H9 (cell line): ENCODE measurements around the gene KCTD5. TPM values are rescaled to one million over a fixed set of nuclear protein-coding genes. Genes with fewer than 3 reads are reported as not detected.

Experiments used
- DNase-seq: peaks from one replicate; pipeline ENCODE4 v3.0.0-alpha.2; 2017
- H2AFZ ChIP-seq: one replicate; pipeline ENCODE4 v1.6.1; 2013; ENCODE audit warnings: mild to moderate bottlenecking, low read length, control low read depth, moderate library complexity
- H2AK5ac ChIP-seq: 2 replicates; pipeline ENCODE4 v1.6.1; 2013; ENCODE audit warnings: low read length, control low read depth, mixed read lengths; ENCODE audit not compliant: insufficient read length
- H2BK120ac ChIP-seq: one replicate; pipeline ENCODE4 v1.6.1; 2013; ENCODE audit warnings: low read depth, mild to moderate bottlenecking, low read length, control low read depth, inconsistent platforms; ENCODE audit not compliant: poor library complexity, severe bottlenecking
- H2BK12ac ChIP-seq: 2 replicates; pipeline ENCODE4 v1.6.1; 2013; ENCODE audit warnings: low read length, control low read depth, mixed read lengths, low read depth; ENCODE audit not compliant: insufficient read length
- H2BK15ac ChIP-seq: 2 replicates; pipeline ENCODE4 v1.6.1; 2013; ENCODE audit warnings: low read depth, low read length, control low read depth
- H2BK20ac ChIP-seq: one replicate; pipeline ENCODE4 v1.6.1; 2013; ENCODE audit warnings: low read depth, mild to moderate bottlenecking, low read length, control low read depth, inconsistent platforms; ENCODE audit not compliant: poor library complexity, severe bottlenecking
- H2BK5ac ChIP-seq: 2 replicates; pipeline ENCODE4 v1.6.1; 2013; ENCODE audit warnings: low read length, control low read depth, mixed read lengths; ENCODE audit not compliant: insufficient read length
- H3K14ac ChIP-seq: 2 replicates; pipeline ENCODE4 v1.6.1; 2013; ENCODE audit warnings: low read length, control low read depth; ENCODE audit not compliant: insufficient read depth
- H3K18ac ChIP-seq: 2 replicates; pipeline ENCODE4 v1.6.1; 2013; ENCODE audit warnings: low read depth, mild to moderate bottlenecking, mixed read lengths, low read length, control low read depth; ENCODE audit not compliant: insufficient read length
- H3K23ac ChIP-seq: 2 replicates; pipeline ENCODE4 v1.6.1; 2013; ENCODE audit warnings: low read length, control low read depth, mixed read lengths, low read depth; ENCODE audit not compliant: insufficient read length
- H3K23me2 ChIP-seq: 2 replicates; pipeline ENCODE4 v1.6.1; 2013; ENCODE audit warnings: low read depth, mild to moderate bottlenecking, mixed read lengths, low read length, control low read depth; ENCODE audit not compliant: insufficient read length, poor library complexity, severe bottlenecking
- H3K27ac ChIP-seq: 2 replicates; pipeline ENCODE4 v1.5.1; 2013; ENCODE audit warnings: low read length, control low read depth, mixed read lengths, low read depth; ENCODE audit not compliant: insufficient read length
- H3K27me3 ChIP-seq: 2 replicates; pipeline ENCODE4 v1.6.1; 2013; ENCODE audit warnings: low read length, control low read depth, inconsistent platforms; ENCODE audit not compliant: insufficient read depth
- H3K4ac ChIP-seq: 2 replicates; pipeline ENCODE4 v1.6.1; 2013; ENCODE audit warnings: low read depth, mild to moderate bottlenecking, control low read depth, inconsistent platforms, low read length, moderate library complexity
- H3K4me1 ChIP-seq: 2 replicates; pipeline ENCODE4 v1.6.1; 2013; ENCODE audit warnings: low read length, control low read depth, inconsistent platforms; ENCODE audit not compliant: insufficient read depth
- H3K4me2 ChIP-seq: 2 replicates; pipeline ENCODE4 v1.6.1; 2013; ENCODE audit warnings: low read length, control low read depth, mixed read lengths; ENCODE audit not compliant: insufficient read length, insufficient read depth
- H3K56ac ChIP-seq: 2 replicates; pipeline ENCODE4 v1.6.1; 2013; ENCODE audit warnings: low read depth, mild to moderate bottlenecking, mixed read lengths, low read length, control low read depth; ENCODE audit not compliant: insufficient read length
- H3K79me1 ChIP-seq: 2 replicates; pipeline ENCODE4 v1.6.1; 2013; ENCODE audit warnings: low read depth, mild to moderate bottlenecking, moderate library complexity, low read length, control low read depth, inconsistent platforms; ENCODE audit not compliant: insufficient read depth, poor library complexity, severe bottlenecking
- H3K79me2 ChIP-seq: 2 replicates; pipeline ENCODE4 v1.6.1; 2013; ENCODE audit warnings: low read length, control low read depth, inconsistent platforms; ENCODE audit not compliant: insufficient read depth
- H3K9ac ChIP-seq: 2 replicates; pipeline ENCODE4 v1.6.1; 2013; ENCODE audit warnings: low read length, control low read depth, mixed read lengths; ENCODE audit not compliant: insufficient read length; ENCODE audit errors: extremely low read depth
- H3K9me3 ChIP-seq: one replicate; pipeline ENCODE4 v1.6.1; 2013; ENCODE audit warnings: low read depth, low read length, inconsistent platforms; ENCODE audit not compliant: control insufficient read depth
- H3T11ph ChIP-seq: one replicate; pipeline ENCODE4 v1.6.1; 2013; ENCODE audit warnings: mild to moderate bottlenecking, low read length, control low read depth, inconsistent platforms
- H4K20me1 ChIP-seq: one replicate; pipeline ENCODE4 v1.6.1; 2013; ENCODE audit not compliant: control insufficient read depth, insufficient read length, insufficient read depth
- H4K5ac ChIP-seq: 2 replicates; pipeline ENCODE4 v1.6.1; 2013; ENCODE audit warnings: low read depth, mild to moderate bottlenecking, mixed read lengths, low read length, control low read depth; ENCODE audit not compliant: insufficient read length
- H4K8ac ChIP-seq: replicated peaks from 2 replicates; pipeline ENCODE4 v1.6.1; 2013; ENCODE audit warnings: low read length, control low read depth, mixed read lengths, low read depth; ENCODE audit not compliant: insufficient read length
- H4K91ac ChIP-seq: 2 replicates; pipeline ENCODE4 v1.6.1; 2013; ENCODE audit warnings: low read depth, mild to moderate bottlenecking, moderate library complexity, mixed read lengths, low read length, control low read depth; ENCODE audit not compliant: insufficient read length
- H3K27ac Mint-ChIP-seq, 3 experiments: 2 replicates in 2 of 3; 3 replicates in 1 of 3; pipeline ENCODE4 v1.8.0; 2020 to 2021; ENCODE audit warnings: mixed read lengths in 3 of 3, mild to moderate bottlenecking in 1 of 3, moderate library complexity in 1 of 3
- H3K27me3 Mint-ChIP-seq: 2 replicates; pipeline ENCODE4 v1.8.0; 2021; ENCODE audit warnings: low read depth, mild to moderate bottlenecking, moderate library complexity, mixed read lengths
- H3K36me3 Mint-ChIP-seq, 3 experiments: 2 replicates in 2 of 3; 3 replicates in 1 of 3; pipeline ENCODE4 v1.8.0; 2020 to 2021; ENCODE audit warnings: low read depth in 3 of 3, mixed read lengths in 3 of 3; ENCODE audit not compliant: insufficient read depth in 1 of 3
- H3K4me1 Mint-ChIP-seq, 2 experiments: 2 replicates each; pipeline ENCODE4 v1.8.0; 2020; ENCODE audit warnings: mixed read lengths in 2 of 2
- H3K4me3 Mint-ChIP-seq, 2 experiments: 2 replicates in 1 of 2; 3 replicates in 1 of 2; pipeline ENCODE4 v1.8.0; 2020 to 2021; ENCODE audit warnings: mild to moderate bottlenecking in 2 of 2, mixed read lengths in 2 of 2, moderate library complexity in 1 of 2
- H3K9me3 Mint-ChIP-seq, 2 experiments: 2 replicates in 1 of 2; 3 replicates in 1 of 2; pipeline ENCODE4 v1.8.0; 2020; ENCODE audit warnings: mild to moderate bottlenecking in 2 of 2, mixed read lengths in 2 of 2, moderate library complexity in 1 of 2
- WGBS: extraction: QIAGEN DNeasy Blood & Tissue Kit; methylation state at CpG from one replicate; pipeline ENCODE4 v1.1.7; 2013; ENCODE audit warnings: missing lambda C conversion rate, low lambda C conversion rate, mixed read lengths; ENCODE audit not compliant: insufficient read length; ENCODE audit errors: extremely low coverage; 5-methylcytosine and 5-hydroxymethylcytosine counted together
- total RNA-seq: library from RNA; stranded (reverse); gene quantifications from 2 replicates; pipeline ENCODE4 v1.2.1, GENCODE V29; 2021
- TF ChIP-seq, protein P1 (sequence below): fragments of 200-600 bp; sonication (generic); conservative IDR thresholded peaks from 3 replicates; pipeline ENCODE4 v1.8.0; 2021; ENCODE audit warnings: antibody characterized with exemption, mild to moderate bottlenecking

KCTD5 gene
- total RNA-seq, 1 experiment from 2014 or later = 39.9 TPM

DNA sequence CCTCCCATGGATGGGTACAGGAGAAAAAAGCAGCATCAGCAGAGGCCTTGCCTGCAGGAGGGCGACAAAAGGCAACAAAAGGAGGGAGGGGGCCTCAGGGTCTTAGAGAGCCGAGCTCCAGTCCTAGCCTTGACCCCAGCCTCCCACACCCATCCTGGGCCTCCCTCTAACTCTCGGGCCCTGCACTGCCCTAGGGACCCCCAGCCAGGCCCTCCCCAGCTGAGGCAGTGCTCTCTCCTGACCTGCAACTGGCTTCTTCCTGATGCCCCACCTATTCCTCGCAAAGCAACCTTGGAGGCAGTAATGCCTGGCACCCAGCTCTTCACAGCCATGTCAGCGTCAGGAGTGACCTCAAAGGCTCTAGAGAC, 54.9 kb downstream of the KCTD5 start:
- no peak overlapping the region for H4K91ac ChIP-seq
- no peak overlapping the region for H2BK15ac ChIP-seq
- no peaks in the 10 kb centered on the region for H3K9me3 ChIP-seq
- H2BK120ac ChIP-seq = no peak overlapping the region
- H2AFZ ChIP-seq = no peak overlapping the region
- no peak overlapping the region for H3K4ac ChIP-seq
- 0 out of 7 replicates have a peak overlapping the region, but pooled peaks of 1 of the 3 experiments have one; percentile 27 for H3K27ac Mint-ChIP-seq
- TF ChIP-seq, protein P1, sequence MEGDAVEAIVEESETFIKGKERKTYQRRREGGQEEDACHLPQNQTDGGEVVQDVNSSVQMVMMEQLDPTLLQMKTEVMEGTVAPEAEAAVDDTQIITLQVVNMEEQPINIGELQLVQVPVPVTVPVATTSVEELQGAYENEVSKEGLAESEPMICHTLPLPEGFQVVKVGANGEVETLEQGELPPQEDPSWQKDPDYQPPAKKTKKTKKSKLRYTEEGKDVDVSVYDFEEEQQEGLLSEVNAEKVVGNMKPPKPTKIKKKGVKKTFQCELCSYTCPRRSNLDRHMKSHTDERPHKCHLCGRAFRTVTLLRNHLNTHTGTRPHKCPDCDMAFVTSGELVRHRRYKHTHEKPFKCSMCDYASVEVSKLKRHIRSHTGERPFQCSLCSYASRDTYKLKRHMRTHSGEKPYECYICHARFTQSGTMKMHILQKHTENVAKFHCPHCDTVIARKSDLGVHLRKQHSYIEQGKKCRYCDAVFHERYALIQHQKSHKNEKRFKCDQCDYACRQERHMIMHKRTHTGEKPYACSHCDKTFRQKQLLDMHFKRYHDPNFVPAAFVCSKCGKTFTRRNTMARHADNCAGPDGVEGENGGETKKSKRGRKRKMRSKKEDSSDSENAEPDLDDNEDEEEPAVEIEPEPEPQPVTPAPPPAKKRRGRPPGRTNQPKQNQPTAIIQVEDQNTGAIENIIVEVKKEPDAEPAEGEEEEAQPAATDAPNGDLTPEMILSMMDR = no peak
- H3K14ac ChIP-seq = no peak overlapping the region
- H3K4me3 Mint-ChIP-seq = no peak overlapping the region
- H3K79me1 ChIP-seq = no peaks in the 10 kb centered on the region
- H3K4me1 Mint-ChIP-seq = peaks cover 6 to 21% of the 10 kb centered on the region in 2 experiments; a peak in 2 of 4 replicates
- no peak overlapping the region for H3K4me2 ChIP-seq
- H3T11ph ChIP-seq = no peak overlapping the region
- H3K36me3 Mint-ChIP-seq = no peaks in the 10 kb centered on the region
- no peak overlapping the region for H3K9ac ChIP-seq
- WGBS = no CpG with 5 or more reads among the region's 5 CpGs
- H4K5ac ChIP-seq = no peak overlapping the region
- no peak for DNase-seq
- no peak overlapping the region for H2BK20ac ChIP-seq
- H3K4me1 ChIP-seq = no peaks in the 10 kb centered on the region
- no peaks in the 10 kb centered on the region; the same call in 1 of the 2 replicates for H3K27me3 Mint-ChIP-seq
- H3K23ac ChIP-seq = no peak overlapping the region
- H4K8ac ChIP-seq = no peak overlapping the region
- H2BK12ac ChIP-seq = no peak overlapping the region
- H3K9me3 Mint-ChIP-seq = no peaks in the 10 kb centered on the region
- no peak overlapping the region for H3K18ac ChIP-seq
- H2AK5ac ChIP-seq = no peak overlapping the region
- H3K23me2 ChIP-seq = no peaks in the 10 kb centered on the region
- H3K27me3 ChIP-seq = no peaks in the 10 kb centered on the region
- no peak overlapping the region for H3K56ac ChIP-seq
- H3K79me2 ChIP-seq = no peaks in the 10 kb centered on the region
- H2BK5ac ChIP-seq = no peak overlapping the region
- no peak overlapping the region for H3K27ac ChIP-seq
- H4K20me1 ChIP-seq = no peaks in the 10 kb centered on the region
